CD14-positive monocyte (primary cell): ENCODE measurements around the gene RRBP1. TPM values are rescaled to one million over a fixed set of nuclear protein-coding genes. Genes with fewer than 3 reads are reported as not detected.

Experiments used
- DNase-seq, 3 donors: peaks; one replicate each; pipeline ENCODE4 v3.0.0-alpha.2; 2011 to 2022
- H2AFZ ChIP-seq: 2 replicates; pipeline ENCODE4 v1.6.0; 2012; ENCODE audit warnings: mild to moderate bottlenecking, low read depth, low read length, inconsistent platforms; ENCODE audit not compliant: insufficient read depth, poor library complexity, severe bottlenecking
- H3K27ac ChIP-seq, 2 donors: 1 replicate in 1 of 2; 2 replicates in 1 of 2; pipeline ENCODE4 v1.5.1; 2012 to 2013; ENCODE audit warnings: low read length in 2 of 2, control low read depth in 1 of 2, inconsistent platforms in 1 of 2, low read depth in 1 of 2, mild to moderate bottlenecking in 1 of 2
- H3K27me3 ChIP-seq, 2 donors: one replicate each; pipeline versions ENCODE4 v1.6.0 to v1.6.1; 2011 to 2013; ENCODE audit warnings: low read length in 2 of 2; ENCODE audit not compliant: control insufficient read depth in 2 of 2, insufficient read depth in 2 of 2
- H3K36me3 ChIP-seq, 2 donors: replicated peaks in 1 of 2; 1 replicate in 1 of 2; 2 replicates in 1 of 2; pipeline versions ENCODE4 v1.5.1 to v1.6.1; 2012 to 2013; ENCODE audit warnings: low read length in 2 of 2, control low read depth in 1 of 2, inconsistent platforms in 1 of 2, mild to moderate bottlenecking in 1 of 2; ENCODE audit not compliant: insufficient read depth in 2 of 2, control insufficient read depth in 1 of 2
- H3K4me1 ChIP-seq, 2 donors: 1 replicate in 1 of 2; 2 replicates in 1 of 2; pipeline versions ENCODE4 v1.5.1 to v1.6.1; 2012 to 2013; ENCODE audit warnings: low read length in 2 of 2, control low read depth in 1 of 2, inconsistent platforms in 1 of 2, mild to moderate bottlenecking in 1 of 2, moderate library complexity in 1 of 2; ENCODE audit not compliant: insufficient read depth in 2 of 2, control insufficient read depth in 1 of 2
- H3K4me2 ChIP-seq: replicated peaks from 2 replicates; pipeline ENCODE3; 2012; ENCODE audit warnings: low read length, moderate library complexity, mild to moderate bottlenecking; ENCODE audit not compliant: poor library complexity, severe bottlenecking; ENCODE audit errors: extremely low read depth
- H3K4me3 ChIP-seq, 3 experiments: fragments of 200-600 bp in 1 of 3; sonication (generic) in 1 of 3; replicated peaks in 1 of 3; 1 replicate in 2 of 3; 2 replicates in 1 of 3; pipeline ENCODE4 v1.5.1; 2011 to 2013; ENCODE audit warnings: low read length in 3 of 3, mild to moderate bottlenecking in 3 of 3, control low read depth in 2 of 3, low read depth in 2 of 3, inconsistent platforms in 1 of 3, moderate library complexity in 1 of 3
- H3K79me2 ChIP-seq: 2 replicates; pipeline ENCODE4 v1.6.0; 2012; ENCODE audit warnings: mild to moderate bottlenecking, control low read depth, inconsistent platforms, low read length, moderate library complexity; ENCODE audit not compliant: insufficient read depth
- H3K9ac ChIP-seq: 2 replicates; pipeline ENCODE4 v1.6.0; 2017; ENCODE audit warnings: low read length, mild to moderate bottlenecking; ENCODE audit not compliant: insufficient read depth, poor library complexity, severe bottlenecking
- H3K9me3 ChIP-seq, 2 donors: replicated peaks in 1 of 2; 1 replicate in 1 of 2; 2 replicates in 1 of 2; pipeline versions ENCODE4 v1.5.1 to v1.6.1; 2012 to 2013; ENCODE audit warnings: low read length in 2 of 2, control low read depth in 1 of 2; ENCODE audit not compliant: control insufficient read depth in 1 of 2, insufficient read depth in 1 of 2
- H4K20me1 ChIP-seq: 2 replicates; pipeline ENCODE4 v1.6.0; 2012; ENCODE audit warnings: mild to moderate bottlenecking, low read length, control low read depth, moderate library complexity; ENCODE audit not compliant: insufficient read depth
- H3K27ac Mint-ChIP-seq, 7 donors: one replicate each; pipeline ENCODE4 v1.8.0; 2020; ENCODE audit warnings: mild to moderate bottlenecking in 7 of 7, mixed read lengths in 7 of 7, moderate library complexity in 6 of 7, inconsistent platforms in 2 of 7
- H3K27me3 Mint-ChIP-seq, 3 donors: one replicate each; pipeline ENCODE4 v1.8.0; 2021 to 2022; ENCODE audit warnings: low read depth in 3 of 3, mild to moderate bottlenecking in 3 of 3, mixed read lengths in 3 of 3, moderate library complexity in 3 of 3, inconsistent platforms in 1 of 3
- H3K36me3 Mint-ChIP-seq, 2 donors: one replicate each; pipeline ENCODE4 v1.8.0; 2020; ENCODE audit warnings: mixed read lengths in 2 of 2, inconsistent platforms in 1 of 2, mild to moderate bottlenecking in 1 of 2
- H3K4me1 Mint-ChIP-seq: one replicate; pipeline ENCODE4 v1.8.0; 2020; ENCODE audit warnings: mild to moderate bottlenecking, mixed read lengths
- H3K4me3 Mint-ChIP-seq, 2 donors: one replicate each; pipeline ENCODE4 v1.8.0; 2020; ENCODE audit warnings: mild to moderate bottlenecking in 2 of 2, mixed read lengths in 2 of 2, moderate library complexity in 1 of 2
- H3K9me3 Mint-ChIP-seq, 7 donors: one replicate each; pipeline ENCODE4 v1.8.0; 2020 to 2022; ENCODE audit warnings: mixed read lengths in 7 of 7, mild to moderate bottlenecking in 6 of 7, moderate library complexity in 6 of 7, inconsistent platforms in 2 of 7
- CTCF ChIP-seq: fragments of 200-600 bp; IDR thresholded peaks from one replicate; pipeline ENCODE4 v1.8.0; 2022; ENCODE audit warnings: antibody characterized with exemption, mild to moderate bottlenecking
- WGBS: methylation state at CpG from one replicate; pipeline ENCODE4 v1.1.5; 2013; ENCODE audit warnings: missing lambda C conversion rate; ENCODE audit not compliant: insufficient coverage; 5-methylcytosine and 5-hydroxymethylcytosine counted together
- intact Hi-C, 2 donors: fragments of 100-400 bp; cut with micrococcal nuclease; formaldehyde crosslinking; loops; one replicate each; pipeline versions ENCODE4 v1.15.0 to v1.15.1; 2023
- polyA plus RNA-seq, 3 donors: library from polyadenylated mRNA; depleted of rRNA in 1 of 3; unstranded in 2 of 3; stranded (reverse) in 1 of 3; fragments of 300-500 nt in 2 of 3; fragments of >200 nt in 1 of 3; fragmentation: Illumina TruSeq in 2 of 3; gene quantifications; 1 replicate in 2 of 3; 2 replicates in 1 of 3; pipeline ENCODE4 v1.2.3, GENCODE V29; 2012 to 2021

RRBP1 gene
- polyA plus RNA-seq, 3 donors, result 4.7 to 22.2 (median 7.5) TPM

GRCh38 chr20:17678295-17678694, 3.7 kb downstream of the RRBP1 start:
- no peak for DNase-seq
- peak overlapping the region in 4 of 7 donors; percentile 20 to 64 (median 34) for H3K27ac Mint-ChIP-seq
- WGBS, result no CpG with 5 or more reads among the region's 2 CpGs
- intact Hi-C loops, result no loop called here
- H3K4me3 Mint-ChIP-seq, result no peak overlapping the region
- H3K36me3 Mint-ChIP-seq, result peaks cover 43 to 50% of the 10 kb centered on the region in 2 donors
- Histone ChIP-seq H3K4me3 (no peak overlapping the region), H3K9me3 (no peaks in the 10 kb centered on the region), H3K36me3 (peaks cover 19 to 48% of the 10 kb centered on the region in 2 donors), H4K20me1 (peaks cover 41% of the 10 kb centered on the region), H2AFZ (no peak overlapping the region), H3K4me1 (peaks cover 21 to 25% of the 10 kb centered on the region in 2 donors), H3K4me2 (no peak overlapping the region), H3K9ac (no peak overlapping the region), H3K27ac (peak overlapping the region in 1 of 2 donors; percentile 86), H3K27me3 (no peaks in the 10 kb centered on the region), H3K79me2 (peaks cover 76% of the 10 kb centered on the region)
- no peaks in the 10 kb centered on the region for H3K9me3 Mint-ChIP-seq
- H3K27me3 Mint-ChIP-seq, result no peaks in the 10 kb centered on the region
- no peak for TF ChIP-seq CTCF
- H3K4me1 Mint-ChIP-seq, result peaks cover 43% of the 10 kb centered on the region

GRCh38 chr20:17676942-17677341, 5.1 kb downstream of the RRBP1 start:
- Mint-ChIP-seq H3K36me3 (peaks cover 43 to 53% of the 10 kb centered on the region in 2 donors), H3K4me1 (peaks cover 50% of the 10 kb centered on the region), H3K27ac (peak overlapping the region in 3 of 7 donors; percentile 11 to 46 (median 41)), H3K27me3 (no peaks in the 10 kb centered on the region), H3K9me3 (no peaks in the 10 kb centered on the region), H3K4me3 (no peak overlapping the region)
- intact Hi-C loops, result no loop called here
- no peak for DNase-seq
- Histone ChIP-seq H3K4me3 (no peak overlapping the region), H3K27ac (no peak overlapping the region), H3K79me2 (peaks cover 90% of the 10 kb centered on the region), H3K9ac (no peak overlapping the region), H3K9me3 (no peaks in the 10 kb centered on the region), H2AFZ (no peak overlapping the region), H3K4me1 (peaks cover 27 to 32% of the 10 kb centered on the region in 2 donors), H3K36me3 (peaks cover 19 to 48% of the 10 kb centered on the region in 2 donors), H3K4me2 (no peak overlapping the region), H4K20me1 (peaks cover 47% of the 10 kb centered on the region), H3K27me3 (no peaks in the 10 kb centered on the region)
- no peak for TF ChIP-seq CTCF
- WGBS, result 100% methylated on average over 1 of the region's 2 CpGs
